Stomach (tissue), 4 donors: ENCODE data around the gene VMA21.

Experiments
- POLR2A ChIP-seq, 4 donors: fragments of 450-650 bp; IDR thresholded peaks; one replicate each; pipeline ENCODE4 v1.6.1; 2016; ENCODE audit warnings: antibody characterized with exemption in 4 of 4, control low read depth in 2 of 4, mild to moderate bottlenecking in 1 of 4, moderate library complexity in 1 of 4
- TF ChIP-seq, protein P1 (sequence below), 7 experiments: fragments of 450-650 bp in 4 of 7; fragments of 200-600 bp in 3 of 7; sonication (generic) in 3 of 7; IDR thresholded peaks; one replicate each; pipeline ENCODE4 v1.5.1; 2016 to 2019; ENCODE audit warnings: antibody characterized with exemption in 7 of 7, control low read depth in 2 of 7, mild to moderate bottlenecking in 1 of 7

DNA sequence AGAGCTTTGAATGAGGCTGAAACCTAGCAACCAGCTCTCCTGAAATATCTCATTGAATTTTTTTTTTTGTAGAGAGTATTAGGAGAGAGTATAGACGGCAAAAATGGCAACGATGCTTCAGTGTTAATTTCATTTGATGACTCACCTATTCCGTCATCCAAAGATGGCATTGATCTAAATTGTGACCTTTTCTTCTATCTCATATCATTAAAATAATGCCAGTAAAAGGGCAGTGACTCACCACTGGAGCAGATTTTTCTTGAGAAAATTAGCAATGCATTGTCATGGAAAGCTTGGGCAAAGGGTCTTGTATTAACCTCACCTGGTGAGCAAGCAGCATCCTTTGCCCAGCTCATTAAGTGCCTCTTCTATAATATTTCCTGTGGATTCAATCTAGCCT, 19.6 kb downstream of the VMA21 start:
- TF ChIP-seq, protein P1, sequence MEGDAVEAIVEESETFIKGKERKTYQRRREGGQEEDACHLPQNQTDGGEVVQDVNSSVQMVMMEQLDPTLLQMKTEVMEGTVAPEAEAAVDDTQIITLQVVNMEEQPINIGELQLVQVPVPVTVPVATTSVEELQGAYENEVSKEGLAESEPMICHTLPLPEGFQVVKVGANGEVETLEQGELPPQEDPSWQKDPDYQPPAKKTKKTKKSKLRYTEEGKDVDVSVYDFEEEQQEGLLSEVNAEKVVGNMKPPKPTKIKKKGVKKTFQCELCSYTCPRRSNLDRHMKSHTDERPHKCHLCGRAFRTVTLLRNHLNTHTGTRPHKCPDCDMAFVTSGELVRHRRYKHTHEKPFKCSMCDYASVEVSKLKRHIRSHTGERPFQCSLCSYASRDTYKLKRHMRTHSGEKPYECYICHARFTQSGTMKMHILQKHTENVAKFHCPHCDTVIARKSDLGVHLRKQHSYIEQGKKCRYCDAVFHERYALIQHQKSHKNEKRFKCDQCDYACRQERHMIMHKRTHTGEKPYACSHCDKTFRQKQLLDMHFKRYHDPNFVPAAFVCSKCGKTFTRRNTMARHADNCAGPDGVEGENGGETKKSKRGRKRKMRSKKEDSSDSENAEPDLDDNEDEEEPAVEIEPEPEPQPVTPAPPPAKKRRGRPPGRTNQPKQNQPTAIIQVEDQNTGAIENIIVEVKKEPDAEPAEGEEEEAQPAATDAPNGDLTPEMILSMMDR (IDR thresholded peaks at IDR 0.05) = no peak
- TF ChIP-seq POLR2A (IDR thresholded peaks at IDR 0.05) = no peak
